Stimulated activated CD8-positive, alpha-beta memory T cell treated with anti-CD3 and anti-CD28 coated beads, Interleukin-4, amount 100 ng/mL, for 48 hours (primary cell): Measurements from ENCODE around the gene MN1.

Experiments used
- DNase-seq: peaks from one replicate; pipeline ENCODE4 v3.0.0-alpha.2; 2020

The MN1 gene

DNA sequence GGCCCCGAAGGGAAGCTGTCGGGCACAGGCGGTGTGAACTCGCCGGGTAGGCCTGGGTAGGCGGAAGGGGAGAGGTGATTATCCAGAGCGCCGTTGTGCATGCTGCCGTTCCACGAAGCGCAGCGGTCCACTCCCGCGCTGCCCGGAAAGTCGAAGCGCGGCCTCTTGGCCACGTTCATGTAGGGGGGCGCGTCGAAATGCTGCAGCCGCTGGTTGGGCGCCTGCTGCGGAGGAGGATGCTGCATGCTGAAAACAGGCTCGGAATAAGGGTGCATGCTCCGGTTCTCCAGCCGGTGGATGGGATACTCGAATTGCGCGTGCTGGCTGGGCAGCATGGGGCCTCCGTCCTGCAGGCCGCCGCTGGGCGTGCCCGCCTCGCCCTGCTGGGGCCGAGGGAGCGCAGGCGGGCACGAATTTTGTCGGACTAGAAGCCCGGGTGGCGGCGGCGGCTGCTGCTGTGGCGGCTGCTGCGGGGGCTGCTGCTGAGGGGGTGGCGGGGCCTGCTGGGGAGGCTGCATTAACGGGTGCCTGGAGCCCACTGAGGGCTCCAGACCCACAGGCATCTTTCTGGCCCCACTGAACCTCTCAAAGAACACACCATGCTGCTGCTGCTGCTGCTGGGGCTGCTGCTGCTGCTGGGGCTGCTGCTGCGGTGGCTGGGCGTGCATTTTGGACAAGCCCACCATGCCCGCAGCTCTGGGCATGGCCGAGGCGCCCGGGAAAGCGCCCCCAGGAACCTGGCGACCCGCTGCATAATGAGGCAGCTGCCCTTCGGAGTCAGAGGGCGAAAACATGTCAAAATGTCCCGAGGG lies 2.3 kb downstream of the MN1 start:
- no peak for DNase-seq

DNA sequence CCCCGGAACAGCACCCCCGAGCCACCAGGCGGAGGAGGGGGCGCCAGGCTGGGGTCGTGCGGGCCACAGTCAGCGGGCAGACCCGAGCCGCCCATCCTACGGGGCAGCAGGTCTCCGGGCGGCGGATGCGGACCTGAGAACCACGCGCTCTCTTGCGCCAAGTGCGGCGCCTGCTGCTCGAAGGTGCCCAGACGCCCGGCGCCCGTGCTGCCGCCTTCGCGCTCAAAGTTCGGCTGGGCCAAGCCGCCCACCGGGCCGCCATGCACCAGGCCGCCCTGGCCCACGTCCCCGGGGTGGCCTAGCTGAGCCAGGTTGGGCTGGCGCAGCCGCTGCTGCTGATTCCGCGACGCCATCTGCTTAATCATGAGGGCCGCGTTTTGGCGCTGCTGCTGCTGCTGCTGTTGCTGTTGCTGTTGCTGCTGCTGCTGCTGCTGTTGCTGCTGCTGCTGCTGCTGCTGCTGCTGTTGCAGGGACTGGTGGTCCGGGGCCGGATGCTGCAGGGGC lies 3.0 kb downstream of the MN1 start:
- no peak for DNase-seq

DNA sequence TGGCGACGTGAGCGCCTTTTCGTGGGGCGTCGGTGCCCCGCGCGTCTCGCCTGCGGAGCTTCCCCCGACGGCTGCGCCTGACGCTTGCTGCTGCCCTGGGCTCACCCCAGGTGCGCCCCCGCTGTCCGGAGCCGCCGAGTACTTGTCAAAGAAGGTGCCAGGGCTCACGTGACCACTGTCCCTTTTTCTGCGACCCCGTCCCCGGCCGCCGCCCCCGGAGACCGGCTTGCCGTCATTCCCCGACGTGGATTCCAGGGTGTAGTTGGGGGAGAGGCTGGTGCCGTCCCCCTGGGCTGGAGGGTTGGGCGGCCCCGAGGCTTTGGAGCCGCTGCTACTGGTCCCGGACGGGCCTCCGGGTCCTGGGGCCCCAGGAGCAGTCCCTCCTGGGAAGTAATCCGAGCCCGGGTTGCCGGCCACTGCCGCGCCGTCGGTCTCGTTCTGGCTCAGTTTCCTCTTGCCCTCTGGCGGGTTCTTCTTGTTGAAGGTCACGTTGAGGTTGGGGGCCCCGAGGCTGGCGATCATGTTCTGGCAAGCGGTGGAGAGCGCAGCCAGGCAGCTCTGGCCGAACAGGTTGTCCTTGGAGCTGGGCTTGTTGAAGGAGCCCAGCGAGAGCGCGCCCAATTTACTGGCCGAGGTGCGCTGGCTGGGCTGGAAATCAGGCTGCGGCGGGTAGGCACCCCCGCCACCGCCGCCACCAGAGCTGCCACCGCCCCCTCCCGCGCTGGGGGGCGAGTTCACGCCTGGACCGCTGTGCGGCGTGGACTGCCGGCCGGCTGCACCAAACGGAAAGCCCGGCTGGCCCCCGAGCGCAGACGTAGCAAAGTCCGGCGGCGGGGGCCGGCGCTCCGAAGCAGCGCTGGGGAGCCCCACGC lies 3.8 kb downstream of the MN1 start:
- no peak for DNase-seq

DNA sequence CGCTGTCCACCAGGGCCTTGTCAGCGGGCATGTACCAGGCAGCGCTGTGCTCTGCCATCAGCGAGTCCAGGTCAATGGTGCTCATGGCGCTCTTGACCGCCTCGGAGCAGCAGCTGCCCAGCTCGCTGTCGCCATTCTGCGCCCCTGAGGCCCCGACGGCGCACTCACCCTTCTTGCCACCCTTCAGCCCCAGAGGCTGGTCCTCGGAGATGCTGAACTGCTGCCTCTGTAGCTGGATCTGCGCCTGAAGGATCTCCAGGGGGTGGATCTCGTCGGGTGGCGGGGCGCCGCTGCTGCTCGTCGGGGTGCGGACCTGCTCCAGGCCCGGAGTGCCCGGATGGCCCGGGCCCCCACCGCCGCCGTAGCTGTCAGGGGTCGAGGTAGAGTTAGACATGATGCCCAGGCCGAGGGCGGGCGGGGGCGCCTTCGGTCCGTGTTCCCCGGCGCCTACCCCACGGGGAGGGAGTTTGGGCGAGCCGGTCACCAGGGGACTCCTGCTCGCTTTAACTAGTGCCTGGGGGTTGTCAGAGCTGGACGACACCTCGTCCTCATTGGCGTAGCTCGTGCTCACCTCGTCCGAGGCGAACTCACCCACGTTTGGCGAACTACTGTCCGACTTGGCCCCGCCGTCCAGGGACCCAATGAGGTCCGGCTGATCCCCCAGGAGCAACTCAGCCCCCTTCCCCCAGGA lies 4.6 kb downstream of the MN1 start:
- no peak for DNase-seq

DNA sequence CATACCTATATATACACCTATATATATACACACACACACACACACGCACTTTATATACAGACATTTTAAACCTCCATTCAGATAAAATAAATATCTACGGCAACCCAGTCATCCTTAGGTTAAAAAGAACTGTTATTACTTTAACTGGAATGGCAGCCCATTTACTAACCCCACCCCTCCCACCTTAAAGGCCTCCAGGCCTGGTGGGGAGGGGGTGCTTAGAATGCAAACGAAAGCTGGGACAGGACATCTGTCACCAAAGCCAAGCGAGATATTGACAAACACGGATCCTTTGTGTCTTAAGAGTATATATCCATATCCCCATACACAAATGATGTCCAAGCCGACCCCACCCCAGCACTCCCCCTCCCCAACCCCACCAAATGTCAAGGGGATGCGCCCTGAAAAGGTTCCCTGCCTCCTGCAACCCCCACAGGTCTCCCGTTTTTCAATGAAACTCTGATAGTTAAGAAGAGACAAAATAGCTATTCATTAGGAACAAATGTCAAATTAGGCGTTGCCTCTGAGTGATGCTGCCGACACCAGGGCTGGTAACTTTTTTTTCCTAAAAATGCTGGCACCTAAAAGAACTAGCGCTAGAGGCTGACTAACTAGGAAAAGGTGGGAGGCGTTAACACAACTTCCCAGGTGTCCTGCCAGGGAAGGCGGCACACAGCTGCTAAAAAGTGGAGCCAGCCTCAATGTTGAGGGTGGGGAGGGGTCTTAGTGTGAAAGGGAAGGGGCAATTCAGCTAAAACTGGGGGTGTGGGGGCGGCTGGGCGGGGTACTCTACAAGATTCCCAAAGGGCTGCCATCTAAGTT lies 5.6 kb downstream of the MN1 start:
- no peak for DNase-seq

DNA sequence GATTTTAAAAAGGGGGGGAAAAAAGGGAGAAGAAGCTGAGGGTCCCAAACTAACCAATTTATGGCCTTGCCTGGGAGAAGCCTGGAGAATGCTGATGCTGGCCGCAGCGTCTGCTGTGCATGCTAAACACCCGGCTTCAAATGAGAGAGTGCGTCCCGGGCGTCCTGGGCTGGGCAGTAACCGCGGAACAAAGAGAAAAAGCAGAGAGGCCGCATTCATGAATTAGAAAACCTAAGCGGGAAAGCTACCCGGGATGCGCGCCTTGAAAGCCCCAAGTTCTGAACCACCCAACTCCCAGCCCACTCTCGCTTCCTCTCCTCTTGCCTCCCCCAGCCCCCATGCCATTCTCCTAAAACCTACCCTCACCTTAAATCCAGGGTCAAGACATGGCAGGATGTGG lies 6.5 kb downstream of the MN1 start:
- DNase-seq = no peak

DNA sequence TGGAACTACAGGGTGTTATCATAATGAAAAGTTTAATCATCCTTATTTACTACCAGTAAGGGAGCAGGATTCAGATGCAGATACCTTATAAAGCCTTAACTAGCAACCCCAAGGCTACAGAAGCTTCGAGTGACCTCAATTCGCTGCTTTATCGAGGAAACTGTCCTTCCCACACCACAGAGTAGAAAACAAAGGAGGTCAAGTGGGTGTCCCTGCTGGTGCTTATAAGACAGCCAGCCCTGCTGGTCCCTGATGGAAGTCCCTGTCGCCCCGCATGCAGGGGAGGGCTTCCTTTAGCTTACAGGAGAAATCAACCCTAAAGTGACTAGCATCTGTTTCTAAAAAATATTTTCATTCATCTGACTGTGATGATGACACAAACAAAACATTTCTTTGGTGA lies 7.3 kb downstream of the MN1 start:
- DNase-seq = no peak

DNA sequence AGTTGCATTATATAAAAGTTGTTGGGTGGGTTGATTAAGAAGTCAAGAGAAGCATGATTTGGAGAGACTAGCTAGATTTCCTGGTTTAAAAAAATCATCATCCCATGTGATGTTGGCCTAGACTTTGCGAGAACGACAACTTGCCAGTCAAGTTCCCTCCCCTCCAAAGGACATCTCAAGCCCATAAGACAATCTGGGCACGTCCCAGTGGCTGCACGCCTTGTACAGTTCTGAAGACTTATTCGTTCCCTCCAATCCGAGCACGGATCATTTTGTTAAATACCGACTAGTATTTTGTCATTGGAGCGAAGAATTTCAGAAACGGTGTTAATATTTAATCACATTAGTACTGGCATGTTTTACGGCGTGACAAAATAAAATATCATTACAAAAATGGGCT lies 8.0 kb downstream of the MN1 start:
- no peak for DNase-seq

DNA sequence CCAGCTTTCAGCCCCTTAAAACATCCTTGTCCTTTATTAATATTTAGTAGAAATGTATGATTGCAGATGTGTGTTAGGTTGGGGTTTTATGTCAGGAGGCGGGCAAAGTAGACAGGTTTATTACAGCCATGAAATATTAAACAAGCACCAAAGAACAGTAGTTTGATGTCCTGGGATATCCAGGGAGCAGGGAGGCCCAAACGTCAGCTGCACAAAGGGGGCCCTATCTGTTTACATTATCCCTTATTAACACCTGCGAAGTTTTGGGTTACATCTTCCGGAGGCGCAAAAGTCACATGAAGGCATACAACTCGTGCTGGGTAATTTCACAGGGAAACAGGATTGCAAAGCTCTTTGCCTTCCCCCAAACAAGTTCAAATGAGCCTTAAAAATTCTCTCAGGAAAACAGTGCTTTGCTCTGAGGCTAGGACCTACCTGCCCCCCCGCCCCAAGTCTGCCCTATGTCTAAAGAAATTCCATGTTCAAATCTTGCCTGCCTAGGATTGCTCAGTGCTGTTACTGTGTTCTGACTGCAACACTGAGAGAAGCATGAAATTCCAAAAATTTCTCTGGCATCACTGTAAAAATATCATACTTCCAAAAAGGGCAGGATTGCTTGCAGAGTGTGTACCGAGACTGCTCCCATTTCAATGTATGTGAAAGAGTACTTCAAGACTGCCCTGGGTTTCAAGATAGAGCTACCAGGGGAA lies 8.9 kb downstream of the MN1 start:
- no peak for DNase-seq

DNA sequence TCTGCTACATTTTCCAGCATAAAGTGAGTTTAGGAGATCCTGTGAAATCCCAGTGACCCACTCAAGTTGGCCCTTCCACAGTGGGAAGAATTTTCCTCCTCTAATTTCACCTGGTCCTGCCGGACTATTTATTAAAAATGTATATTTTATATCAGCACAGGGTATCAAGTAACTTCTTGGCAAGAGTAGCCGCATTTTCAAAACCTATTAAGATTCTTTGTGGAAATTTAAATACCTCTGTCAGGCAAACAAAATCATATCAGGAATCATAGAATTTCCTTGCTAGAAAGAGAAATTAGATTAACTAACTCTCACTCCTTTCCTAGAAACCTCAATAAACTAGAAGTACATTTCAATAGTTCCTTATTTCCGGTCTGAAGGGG lies 9.7 kb downstream of the MN1 start:
- DNase-seq = no peak

DNA sequence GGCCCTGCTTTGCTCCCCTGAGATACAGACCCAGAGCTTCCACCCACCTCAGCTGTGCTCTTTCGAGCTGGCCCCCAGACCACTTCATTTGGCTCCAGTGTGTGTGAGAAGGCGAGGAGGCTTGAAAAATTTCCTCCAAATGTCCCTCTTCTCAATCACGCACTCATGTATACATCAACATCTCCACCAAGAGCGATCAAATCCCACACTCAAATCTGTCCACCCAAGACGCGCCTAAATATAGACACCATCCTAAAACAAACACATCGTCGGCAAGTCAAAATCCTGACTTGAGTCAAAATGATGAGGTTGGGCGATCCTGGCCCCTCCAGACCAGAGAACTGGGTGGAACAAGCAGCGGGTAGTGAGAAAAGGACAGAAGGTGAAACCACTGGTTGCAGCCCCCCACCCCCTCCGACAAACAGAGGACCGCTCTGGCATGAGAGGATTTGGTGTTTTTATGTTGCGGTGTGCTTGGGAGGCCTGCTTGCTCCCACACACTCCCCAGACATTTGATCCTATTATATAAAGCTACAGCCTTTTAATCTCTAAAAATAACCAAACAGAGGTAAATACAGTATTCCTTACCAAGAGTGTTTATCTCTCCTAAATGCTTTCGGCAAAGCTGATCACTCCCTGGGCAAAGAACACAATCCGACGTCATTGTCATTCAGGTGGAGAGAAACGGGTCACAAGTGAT lies 10.2 kb downstream of the MN1 start:
- DNase-seq = no peak

DNA sequence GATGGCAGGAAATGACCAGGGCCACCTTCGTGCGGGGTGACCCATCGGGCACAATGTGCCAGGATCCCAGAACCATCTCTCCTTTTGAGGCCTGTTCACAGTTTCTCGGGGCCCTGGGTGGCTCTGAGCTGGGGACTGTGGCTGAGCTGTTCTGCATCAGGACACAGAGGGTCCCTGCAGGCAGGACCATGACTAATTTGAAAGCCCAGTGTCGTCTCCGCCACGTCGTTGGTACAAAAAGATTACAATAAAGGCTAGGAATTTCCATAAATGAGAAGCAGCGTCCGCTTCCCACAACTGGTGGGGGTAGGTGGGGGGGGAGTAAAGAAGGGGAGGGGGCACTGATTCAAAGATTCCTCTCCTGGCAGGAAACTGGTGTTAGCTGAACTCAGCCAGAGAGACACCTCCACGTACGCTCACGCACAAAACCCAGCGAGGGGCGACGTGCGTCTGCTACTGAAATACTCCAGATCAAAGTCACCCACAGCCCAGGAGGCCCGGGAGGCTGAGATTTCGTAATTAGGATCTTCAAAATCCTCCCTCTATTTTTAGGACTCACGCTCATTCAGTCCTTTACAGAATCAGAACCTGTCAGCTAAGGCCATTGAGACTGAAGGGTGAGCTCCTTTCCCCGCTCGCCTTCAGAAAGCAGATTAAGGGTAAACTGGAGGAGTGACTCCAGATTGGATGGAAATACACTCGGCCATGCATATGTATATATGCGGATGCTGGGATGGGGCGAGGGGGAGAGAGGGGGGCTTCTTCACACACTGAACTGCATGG lies 11.0 kb downstream of the MN1 start:
- no peak for DNase-seq

DNA sequence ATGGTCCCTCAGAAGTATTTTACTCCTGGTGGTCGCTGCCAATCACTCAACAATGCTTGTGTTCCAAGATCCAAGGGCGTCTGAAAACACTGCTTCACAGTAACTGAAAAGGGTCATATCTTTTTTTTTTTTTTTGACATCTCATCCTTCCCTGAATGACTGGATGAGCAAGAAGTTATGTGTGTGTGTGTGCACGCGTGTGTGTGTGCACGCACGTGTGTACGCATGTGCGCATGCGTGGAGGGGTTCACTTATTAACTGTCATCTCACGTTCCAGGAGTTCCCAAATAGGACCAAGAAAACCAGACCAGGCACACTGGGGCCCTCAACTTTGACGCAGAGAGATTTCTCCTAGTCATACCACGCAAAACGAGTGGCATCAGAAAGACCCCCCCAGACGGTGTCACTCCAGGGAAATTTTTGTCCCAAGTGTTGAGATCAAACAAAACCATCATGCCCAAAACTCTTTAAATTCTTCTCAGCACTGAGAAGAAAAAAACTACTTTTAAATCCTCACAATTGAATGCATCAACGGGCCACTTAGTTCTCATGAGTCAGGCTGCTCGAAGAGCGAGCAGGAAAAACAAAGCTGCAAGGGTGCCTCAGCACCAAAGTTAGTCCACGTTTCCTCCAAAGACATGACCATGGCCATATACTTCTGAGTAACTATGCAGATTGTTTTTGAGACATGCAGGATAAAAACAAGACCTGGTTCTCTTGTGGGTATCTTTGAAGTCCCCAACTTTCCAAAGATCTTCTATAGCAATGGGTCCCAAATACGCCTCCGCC lies 12.9 kb downstream of the MN1 start:
- no peak for DNase-seq

DNA sequence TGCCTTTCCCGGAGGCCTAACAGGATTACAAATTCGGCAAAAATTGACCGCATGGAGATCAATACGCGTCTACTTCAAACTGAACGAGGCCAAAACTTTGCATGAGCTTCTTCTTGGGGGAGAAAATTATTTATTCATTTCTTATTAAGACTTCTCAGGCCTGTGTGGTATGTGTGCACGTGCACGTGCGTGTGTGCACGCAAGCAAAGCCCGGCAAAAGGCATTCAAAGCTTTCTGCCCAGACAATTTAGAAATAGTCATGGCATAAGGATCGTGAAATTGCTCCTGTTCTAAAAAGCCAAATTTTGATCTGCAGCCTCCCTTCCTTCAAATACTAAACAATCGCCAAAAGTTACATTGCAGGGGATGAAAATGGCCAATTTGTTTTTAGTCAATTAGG lies 14.6 kb downstream of the MN1 start:
- DNase-seq = no peak

DNA sequence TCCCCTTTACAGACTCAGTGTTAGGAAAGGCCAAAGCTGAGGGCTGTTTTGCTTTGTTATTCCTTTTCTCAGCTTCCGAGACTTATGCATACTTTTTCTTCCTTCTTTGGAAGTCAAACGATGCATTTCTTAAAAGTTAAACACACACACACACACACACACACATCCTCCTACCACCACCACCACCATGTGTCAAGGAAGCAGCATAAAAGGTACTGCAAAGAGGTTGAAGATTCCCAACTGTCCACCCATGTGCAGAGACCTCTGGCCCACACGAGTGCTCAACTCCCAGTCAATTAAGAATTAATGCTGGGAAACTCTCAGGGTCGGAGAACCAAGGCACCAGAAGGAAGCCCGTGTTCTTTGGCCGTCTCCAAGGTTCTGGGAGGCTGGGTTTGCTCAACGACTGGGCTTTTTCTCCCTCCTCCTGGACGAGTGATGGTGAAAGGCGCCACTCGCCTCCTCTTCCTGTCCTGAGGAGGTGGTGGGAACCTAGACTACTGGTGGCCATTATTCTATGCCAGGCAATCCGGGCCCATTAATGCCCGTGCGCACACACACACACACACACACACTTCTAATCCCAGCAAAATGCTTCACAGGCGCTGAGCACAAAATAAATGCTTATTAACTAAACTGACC lies 15.1 kb downstream of the MN1 start:
- no peak for DNase-seq

DNA sequence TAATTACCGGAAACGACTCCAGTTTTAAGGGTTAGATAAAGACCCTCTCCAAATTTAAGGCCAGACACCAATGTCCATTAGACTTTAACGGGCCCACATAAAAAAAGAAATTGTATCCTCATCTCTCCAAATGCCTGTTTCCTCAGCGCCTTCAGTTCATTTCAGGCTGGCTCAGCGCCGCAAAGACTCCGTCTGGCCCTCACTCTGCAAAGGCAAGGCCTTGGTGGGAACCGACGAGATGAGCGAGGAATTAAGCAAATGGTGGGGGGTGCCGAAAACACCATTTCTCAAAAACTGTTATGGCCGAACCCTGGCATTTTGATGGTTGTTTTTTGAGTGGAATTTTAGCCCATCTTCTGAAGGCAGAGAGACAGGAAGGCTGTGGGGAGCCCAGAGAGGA lies 15.7 kb downstream of the MN1 start:
- no peak for DNase-seq

DNA sequence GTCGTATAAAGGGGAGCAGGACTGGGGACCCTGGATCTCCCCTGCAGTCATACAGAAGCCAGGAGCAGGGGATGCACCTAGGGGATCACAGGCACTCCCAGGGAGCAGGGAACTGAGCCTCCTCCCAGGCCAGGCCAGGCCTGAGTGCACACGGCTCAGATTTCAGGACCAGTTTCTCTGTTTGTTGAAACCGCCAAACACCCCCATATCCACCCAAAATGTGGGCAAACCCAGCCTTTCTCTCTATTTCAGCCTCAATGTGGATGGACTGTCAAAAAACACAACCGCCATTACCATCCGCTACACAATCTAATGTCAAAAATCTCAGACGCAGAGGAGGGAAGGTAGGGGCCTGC lies 17.5 kb downstream of the MN1 start:
- no peak for DNase-seq

DNA sequence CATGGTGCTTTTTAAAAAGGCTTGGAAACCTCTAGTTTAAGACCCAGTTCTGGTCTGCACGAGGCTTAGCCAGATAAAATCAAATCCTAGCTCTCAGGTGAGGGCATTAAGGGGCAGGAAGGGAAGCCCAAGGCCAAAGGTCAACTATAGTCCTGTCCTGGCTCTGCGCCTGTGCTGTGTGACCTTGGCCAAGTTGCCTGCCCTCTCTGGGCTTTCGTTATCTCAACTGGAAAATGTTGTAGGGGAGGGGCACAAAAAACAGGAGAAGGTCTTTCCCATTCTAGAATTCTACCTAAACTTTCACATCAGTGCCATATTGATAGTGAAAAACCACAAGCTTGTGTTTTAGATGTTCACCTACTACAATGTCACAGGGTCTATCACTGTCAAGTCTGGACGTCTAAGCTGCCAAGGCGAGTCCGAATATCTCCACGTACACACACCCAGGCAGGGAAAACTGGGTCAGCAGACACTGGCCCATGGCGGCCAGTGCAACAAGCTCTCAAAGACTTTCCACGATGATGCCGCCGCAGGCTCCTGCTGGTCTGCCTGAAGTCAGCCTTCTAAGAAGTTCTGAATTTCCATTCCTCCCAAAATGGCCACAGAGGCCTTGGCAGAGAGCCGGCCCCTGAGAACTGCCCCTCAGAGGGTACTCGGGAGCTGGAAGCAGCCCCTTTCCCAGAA lies 18.0 kb downstream of the MN1 start:
- DNase-seq = no peak

DNA sequence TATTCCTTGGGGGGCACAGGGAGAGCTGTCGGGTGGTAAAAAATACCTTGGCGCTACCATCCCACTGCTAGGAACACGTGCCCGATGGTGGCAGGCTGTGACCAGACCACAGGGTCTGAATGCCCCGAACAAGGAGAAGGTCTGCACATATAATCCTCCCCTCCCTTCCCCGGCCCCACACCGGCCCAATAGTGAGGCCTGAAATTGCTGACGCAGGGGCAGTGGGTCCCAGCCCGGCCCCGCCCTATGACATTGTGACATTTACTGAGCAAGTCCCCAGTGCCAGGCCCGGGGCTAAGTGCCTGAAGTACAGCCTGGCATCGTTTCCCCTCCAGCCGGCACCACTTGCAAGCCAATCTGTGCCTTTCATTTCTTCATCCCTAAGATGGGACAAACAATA lies 19.5 kb downstream of the MN1 start:
- no peak for DNase-seq
